DND-41 (cell line): ENCODE results near the gene C10orf90.

Source experiments
- ATAC-seq: fragments of 200-7000 bp; cut with Tn5 transposase; 3 replicates; pipeline ENCODE4 v1.9.1; 2021; ENCODE audit warnings: low read depth; ENCODE audit not compliant: insufficient read depth
- DNase-seq: peaks from one replicate; pipeline ENCODE4 v3.0.0-alpha.2; 2020
- H2AFZ ChIP-seq: 2 replicates; pipeline ENCODE4 v1.6.0; 2012; ENCODE audit warnings: low read depth, low read length
- H3K27ac ChIP-seq: 2 replicates; pipeline ENCODE4 v1.5.1; 2012; ENCODE audit warnings: low read length, inconsistent platforms
- H3K27me3 ChIP-seq: fragments of 200-600 bp; sonication (generic); 2 replicates; pipeline ENCODE4 v1.6.0; 2012; ENCODE audit warnings: low read length, mild to moderate bottlenecking, inconsistent platforms; ENCODE audit not compliant: insufficient read depth, poor library complexity
- H3K36me3 ChIP-seq: 2 replicates; pipeline ENCODE4 v1.5.1; 2012; ENCODE audit warnings: low read length, inconsistent platforms; ENCODE audit not compliant: insufficient read depth
- H3K4me1 ChIP-seq: 2 replicates; pipeline ENCODE4 v1.5.1; 2012; ENCODE audit warnings: mild to moderate bottlenecking, low read length; ENCODE audit not compliant: insufficient read depth
- H3K4me2 ChIP-seq: 2 replicates; pipeline ENCODE4 v1.6.0; 2012; ENCODE audit warnings: mild to moderate bottlenecking, moderate library complexity, low read length, inconsistent platforms; ENCODE audit not compliant: insufficient read depth
- H3K4me3 ChIP-seq, 2 experiments: fragments of 200-600 bp in 1 of 2; shearing (Covaris generic) in 1 of 2; 2 replicates each; pipeline ENCODE4 v1.5.1; 2012 to 2016; ENCODE audit warnings: inconsistent platforms in 2 of 2, low read length in 2 of 2, mild to moderate bottlenecking in 2 of 2, low read depth in 1 of 2, moderate library complexity in 1 of 2
- H3K79me2 ChIP-seq: 2 replicates; pipeline ENCODE4 v1.6.0; 2012; ENCODE audit warnings: low read length, inconsistent platforms; ENCODE audit not compliant: insufficient read depth
- H3K9ac ChIP-seq: 2 replicates; pipeline ENCODE4 v1.6.0; 2012; ENCODE audit warnings: low read depth, mild to moderate bottlenecking, inconsistent platforms, low read length, moderate library complexity
- H3K9me3 ChIP-seq: 2 replicates; pipeline ENCODE4 v1.5.1; 2012; ENCODE audit warnings: low read length, moderate library complexity, mild to moderate bottlenecking, inconsistent platforms; ENCODE audit not compliant: insufficient read depth, severe bottlenecking
- H4K20me1 ChIP-seq: 2 replicates; pipeline ENCODE4 v1.6.0; 2012; ENCODE audit warnings: low read length; ENCODE audit not compliant: insufficient read depth
- CTCF ChIP-seq: IDR thresholded peaks from 2 replicates; pipeline ENCODE4 v1.5.1; 2012; ENCODE audit warnings: borderline replicate concordance, low read length, moderate library complexity, mild to moderate bottlenecking; ENCODE audit not compliant: poor library complexity, severe bottlenecking; ENCODE audit errors: extremely low read depth
- EZH2 ChIP-seq: IDR thresholded peaks from 3 replicates; pipeline ENCODE4 v1.6.1; 2012; ENCODE audit warnings: borderline replicate concordance, low read depth, mild to moderate bottlenecking, moderate library complexity, low read length, inconsistent platforms; ENCODE audit not compliant: severe bottlenecking

Gene C10orf90

GRCh38 chr10:126639084-126639483 lies 31.4 kb downstream of the C10orf90 start:
- Histone ChIP-seq H2AFZ (no peak overlapping the region), H4K20me1 (no peaks in the 10 kb centered on the region), H3K9me3 (no peaks in the 10 kb centered on the region), H3K27me3 (no peaks in the 10 kb centered on the region), H3K9ac (no peak overlapping the region), H3K4me1 (no peaks in the 10 kb centered on the region), H3K4me2 (no peak overlapping the region), H3K27ac (no peak overlapping the region), H3K79me2 (no peaks in the 10 kb centered on the region), H3K36me3 (no peaks in the 10 kb centered on the region), H3K4me3 (no peak overlapping the region)
- no peak for TF ChIP-seq CTCF
- TF ChIP-seq EZH2, result no peak
- no peak for DNase-seq
- ATAC-seq, result no peak

GRCh38 chr10:126638542-126638941 lies 32.0 kb downstream of the C10orf90 start:
- no peaks in the 10 kb centered on the region for H3K4me1 ChIP-seq
- H3K4me2 ChIP-seq, result no peak overlapping the region
- no peak overlapping the region for H2AFZ ChIP-seq
- H3K9ac ChIP-seq, result no peak overlapping the region
- H4K20me1 ChIP-seq, result no peaks in the 10 kb centered on the region
- no peak overlapping the region for H3K27ac ChIP-seq
- H3K27me3 ChIP-seq, result no peaks in the 10 kb centered on the region
- no peaks in the 10 kb centered on the region for H3K9me3 ChIP-seq
- DNase-seq (no peak), ATAC-seq (no peak)
- H3K36me3 ChIP-seq, result no peaks in the 10 kb centered on the region
- TF ChIP-seq EZH2, result no peak
- TF ChIP-seq CTCF, result no peak
- no peaks in the 10 kb centered on the region for H3K79me2 ChIP-seq
- no peak overlapping the region for H3K4me3 ChIP-seq

GRCh38 chr10:126637501-126637900 lies 33.0 kb downstream of the C10orf90 start:
- H3K4me3 ChIP-seq, result no peak overlapping the region
- no peak for ATAC-seq

More at GRCh38 chr10:126637501-126637900, 33.0 kb downstream of the C10orf90 start:
- TF ChIP-seq EZH2, result no peak
- TF ChIP-seq CTCF, result no peak
- Histone ChIP-seq H3K27ac (no peak overlapping the region), H3K9ac (no peak overlapping the region), H3K79me2 (no peaks in the 10 kb centered on the region), H3K4me2 (no peak overlapping the region), H3K9me3 (no peaks in the 10 kb centered on the region), H3K4me1 (no peaks in the 10 kb centered on the region), H2AFZ (no peak overlapping the region), H4K20me1 (no peaks in the 10 kb centered on the region), H3K36me3 (no peaks in the 10 kb centered on the region), H3K27me3 (no peaks in the 10 kb centered on the region)
- DNase-seq, result no peak
